GM21786 (cell line): ENCODE measurements around the gene TMEM223.
"Not testable (repeated sequence)": the region's sequence is repeated elsewhere in the genome, so short reads cannot be mapped to it uniquely, and the experiment has no call there.

Source experiments
- ATAC-seq: cut with Tn5 transposase; IDR thresholded peaks from one replicate; pipeline ENCODE4 v1.9.1; 2021; ENCODE audit not compliant: unreplicated experiment

TMEM223 gene, protein sequence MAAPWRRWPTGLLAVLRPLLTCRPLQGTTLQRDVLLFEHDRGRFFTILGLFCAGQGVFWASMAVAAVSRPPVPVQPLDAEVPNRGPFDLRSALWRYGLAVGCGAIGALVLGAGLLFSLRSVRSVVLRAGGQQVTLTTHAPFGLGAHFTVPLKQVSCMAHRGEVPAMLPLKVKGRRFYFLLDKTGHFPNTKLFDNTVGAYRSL

DNA sequence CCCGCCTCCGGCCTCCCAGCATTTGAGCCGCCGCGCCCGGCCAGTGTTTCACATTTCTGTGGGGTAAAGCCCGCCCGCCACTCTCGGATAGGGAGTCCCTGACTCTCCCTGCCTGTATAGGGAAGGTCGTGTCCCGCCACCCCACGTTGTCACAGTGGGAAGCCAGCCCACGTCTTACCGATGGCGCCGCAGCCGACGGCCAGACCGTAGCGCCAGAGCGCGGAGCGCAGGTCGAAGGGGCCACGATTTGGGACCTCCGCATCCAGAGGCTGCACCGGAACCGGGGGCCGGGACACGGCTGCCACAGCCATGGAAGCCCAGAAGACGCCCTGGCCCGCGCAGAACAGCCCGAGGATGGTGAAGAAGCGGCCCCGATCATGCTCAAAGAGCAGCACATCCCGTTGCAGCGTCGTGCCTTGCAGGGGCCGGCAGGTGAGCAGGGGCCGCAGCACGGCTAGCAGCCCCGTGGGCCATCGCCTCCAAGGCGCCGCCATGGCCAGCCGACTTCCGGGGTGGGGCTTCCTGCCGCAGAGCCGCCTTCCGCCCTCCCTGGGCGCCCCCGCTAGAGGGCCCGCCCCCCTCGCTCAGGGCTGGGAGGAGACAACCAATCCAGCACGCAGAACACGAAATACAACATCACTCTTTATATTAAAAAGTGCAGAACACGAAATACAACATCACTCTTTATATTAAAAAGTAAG lies at the start of gene TMEM223:
TMEM223 (minus strand) TSS at position 506 of the 701 bp plus-strand sequence; CDS start at position 494, 12 bp downstream.
- ATAC-seq, result peak; percentile 68

DNA sequence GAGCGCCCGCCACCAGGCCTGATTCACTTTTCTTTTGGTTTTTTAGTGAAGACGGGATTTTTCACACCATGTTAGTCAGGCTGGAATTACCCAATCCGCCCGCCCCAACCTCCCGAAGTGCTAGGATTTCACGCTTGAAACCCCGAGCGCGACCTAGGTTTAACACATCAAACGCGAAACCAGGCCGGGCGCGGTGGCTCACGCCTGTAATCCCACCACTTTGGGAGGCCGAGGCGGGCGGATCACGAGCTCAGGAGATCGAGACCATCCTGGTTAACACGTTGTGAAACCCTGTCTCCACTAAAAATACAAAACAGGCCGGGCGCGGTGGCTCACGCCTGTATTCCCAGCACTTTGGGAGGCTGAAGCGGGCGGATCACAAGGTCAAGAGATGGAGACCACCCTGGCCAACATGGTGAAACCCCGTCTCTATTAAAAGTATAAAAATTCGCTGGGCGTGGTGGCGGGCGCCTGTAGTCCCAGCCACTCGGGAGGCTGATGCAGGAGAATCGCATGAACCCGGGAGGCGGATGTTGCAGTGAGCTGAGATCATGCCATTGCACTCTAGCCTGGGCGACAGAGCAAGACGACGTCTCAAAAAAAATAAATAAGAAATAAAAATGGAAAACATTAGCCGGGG lies 49.0 kb upstream of the TMEM223 start:
- not testable (repeated sequence) for ATAC-seq

DNA sequence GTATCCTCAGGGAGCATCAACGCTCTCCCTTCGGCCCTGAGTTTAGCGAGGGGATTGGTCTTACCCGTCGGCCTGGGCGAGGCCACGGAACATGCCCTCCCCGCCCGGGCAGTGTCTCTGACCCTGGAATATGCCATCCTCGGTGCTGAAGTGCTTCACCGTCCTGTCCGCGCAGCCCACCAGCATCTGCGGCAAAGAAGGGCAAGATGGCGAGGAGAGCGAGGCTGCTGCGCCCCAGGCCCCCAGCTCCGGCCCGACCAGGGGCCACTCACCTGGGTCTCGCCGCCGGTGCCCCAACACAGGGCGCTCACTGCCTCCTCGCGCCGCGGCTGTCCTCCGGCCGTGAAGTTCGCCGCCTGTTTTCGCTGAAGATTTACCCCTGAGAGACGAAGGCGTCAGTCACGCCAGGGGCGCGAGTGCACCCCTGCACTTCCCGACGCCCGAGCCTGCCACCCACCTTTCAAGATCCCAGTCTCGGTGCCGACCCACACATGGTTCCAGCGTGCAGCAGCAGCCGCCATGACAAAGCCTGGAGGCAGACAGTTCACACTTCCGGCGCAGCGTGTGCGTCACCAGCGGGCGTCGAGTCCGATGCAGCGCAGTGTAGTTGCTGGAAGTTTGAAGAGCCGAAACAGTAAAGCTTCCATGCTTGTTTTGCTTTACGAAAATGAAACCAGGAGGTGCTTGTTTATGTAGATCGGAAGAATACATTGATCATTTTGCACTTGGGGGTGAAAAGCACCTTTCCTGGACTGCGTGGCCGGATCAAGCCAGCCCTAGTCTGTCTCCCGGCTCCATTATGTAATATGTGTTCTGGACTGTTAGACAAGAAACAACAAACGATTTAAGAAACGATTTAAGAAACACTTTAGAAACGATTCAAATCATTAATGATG lies 47.5 kb upstream of the TMEM223 start, which contains the start of gene WDR74:
WDR74 (minus strand) TSS at position 541 of the 896 bp plus-strand sequence; CDS start at position 521, 20 bp downstream.
- ATAC-seq, result peak; percentile 40

DNA sequence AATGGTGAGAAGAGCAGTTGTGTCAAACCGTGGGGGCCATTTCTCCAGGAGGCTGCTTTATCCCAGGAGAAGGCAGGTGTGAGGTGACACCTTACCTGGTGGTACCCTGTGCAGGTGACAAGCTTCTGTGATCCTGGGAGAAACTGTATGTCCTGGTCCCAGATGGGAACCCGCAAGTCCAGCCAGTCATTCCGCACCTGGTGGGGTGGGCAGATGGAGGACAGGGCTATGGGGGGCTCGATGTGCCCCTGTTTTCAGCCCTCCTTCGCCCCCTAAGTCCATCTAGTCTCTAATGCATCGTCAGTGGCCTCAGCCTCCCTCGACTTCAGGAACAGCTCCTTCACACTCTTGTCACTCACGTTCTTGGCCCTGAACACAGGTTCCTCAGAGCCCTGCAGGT lies 43.5 kb upstream of the TMEM223 start:
- ATAC-seq, result no peak

DNA sequence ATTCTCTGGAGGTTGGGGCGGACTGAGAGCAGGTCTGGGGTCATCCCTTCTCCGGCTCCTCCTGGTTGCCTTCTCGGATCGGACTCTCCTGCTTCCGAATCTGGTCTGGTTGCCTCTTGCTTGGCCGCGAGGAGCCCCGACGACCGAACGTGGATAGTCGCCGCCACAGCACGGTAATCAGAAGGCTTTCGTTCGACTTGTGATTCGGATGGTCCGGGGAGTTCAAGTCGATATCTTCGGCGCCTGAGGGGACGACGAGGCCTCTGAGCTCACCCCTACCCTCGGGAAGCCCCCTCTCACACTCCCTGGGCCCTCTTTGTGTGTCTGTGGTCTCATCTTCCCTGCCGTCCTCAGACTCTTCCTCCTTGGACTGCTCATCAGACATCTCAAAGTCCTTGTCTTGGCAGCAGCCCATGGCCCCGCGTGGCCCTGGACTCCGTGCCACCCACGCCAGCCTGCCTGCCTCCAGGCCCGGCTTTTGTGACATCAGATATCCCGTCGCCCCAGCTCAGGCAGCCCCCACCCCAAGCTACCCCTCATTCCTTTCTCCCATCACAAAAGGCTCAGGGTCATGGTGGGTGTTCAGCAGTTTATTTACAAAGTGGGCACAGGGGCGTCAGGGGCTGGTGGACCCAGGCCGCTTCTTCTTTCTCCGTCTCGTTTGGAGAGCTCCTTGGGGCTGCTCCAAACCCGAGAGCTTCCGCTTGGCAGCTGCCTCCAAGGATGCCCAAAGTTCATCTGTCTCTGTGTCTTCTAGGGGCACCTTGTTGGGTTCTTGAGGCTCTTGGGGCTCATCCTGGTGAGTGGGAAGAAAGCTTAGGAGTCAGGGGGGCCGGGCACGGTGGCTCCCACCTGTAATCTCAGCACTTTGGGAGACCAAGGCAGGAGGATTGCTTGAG lies 40.8 kb upstream of the TMEM223 start, which contains the start of gene TEX54:
TEX54 (minus strand) TSS at position 506 of the 899 bp plus-strand sequence.
- ATAC-seq, result no peak

DNA sequence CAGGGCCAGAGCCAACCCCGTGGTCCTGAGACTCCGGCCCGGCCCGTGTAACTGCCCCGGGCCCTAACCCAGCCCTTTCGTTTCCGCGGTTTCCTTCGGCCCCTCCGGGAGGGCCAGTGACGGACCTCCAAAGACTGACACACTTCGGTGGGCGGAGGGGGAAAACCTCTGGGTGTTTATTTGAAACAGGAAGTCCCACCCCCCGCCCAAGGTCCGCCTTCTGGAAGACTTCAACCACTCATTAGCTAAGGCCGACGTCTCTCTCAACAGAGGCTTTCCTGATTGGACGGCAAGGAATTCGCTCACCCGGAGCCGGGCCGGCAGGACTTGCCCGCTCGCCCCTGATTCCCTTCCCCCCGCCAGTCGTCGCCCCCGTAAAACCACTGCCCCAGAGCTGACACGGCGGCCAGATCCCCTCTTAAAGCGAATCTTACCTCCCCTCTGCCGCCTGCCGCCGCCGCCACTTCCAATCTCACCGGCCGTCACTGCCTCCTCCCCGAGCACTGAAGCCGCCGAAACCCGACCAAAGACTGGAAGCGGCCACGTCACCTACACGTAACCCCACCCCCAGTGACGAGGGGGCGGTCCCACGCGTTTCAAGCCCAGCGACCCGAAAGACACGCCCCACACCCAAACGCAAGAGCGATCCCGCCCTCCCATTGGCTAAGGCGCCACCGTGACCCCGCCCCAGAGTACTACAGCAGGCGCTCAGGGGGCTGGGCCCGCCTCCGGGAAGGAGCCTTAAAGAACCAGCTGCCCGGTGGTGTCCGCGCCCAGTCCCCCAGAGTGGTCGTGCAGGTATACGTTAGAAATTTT lies 39.9 kb upstream of the TMEM223 start, which contains the start of gene STX5:
STX5 (minus strand) TSS at position 532 of the 816 bp plus-strand sequence. CDS start 808 bp downstream, outside the sequence.
- peak; percentile 89 for ATAC-seq

DNA sequence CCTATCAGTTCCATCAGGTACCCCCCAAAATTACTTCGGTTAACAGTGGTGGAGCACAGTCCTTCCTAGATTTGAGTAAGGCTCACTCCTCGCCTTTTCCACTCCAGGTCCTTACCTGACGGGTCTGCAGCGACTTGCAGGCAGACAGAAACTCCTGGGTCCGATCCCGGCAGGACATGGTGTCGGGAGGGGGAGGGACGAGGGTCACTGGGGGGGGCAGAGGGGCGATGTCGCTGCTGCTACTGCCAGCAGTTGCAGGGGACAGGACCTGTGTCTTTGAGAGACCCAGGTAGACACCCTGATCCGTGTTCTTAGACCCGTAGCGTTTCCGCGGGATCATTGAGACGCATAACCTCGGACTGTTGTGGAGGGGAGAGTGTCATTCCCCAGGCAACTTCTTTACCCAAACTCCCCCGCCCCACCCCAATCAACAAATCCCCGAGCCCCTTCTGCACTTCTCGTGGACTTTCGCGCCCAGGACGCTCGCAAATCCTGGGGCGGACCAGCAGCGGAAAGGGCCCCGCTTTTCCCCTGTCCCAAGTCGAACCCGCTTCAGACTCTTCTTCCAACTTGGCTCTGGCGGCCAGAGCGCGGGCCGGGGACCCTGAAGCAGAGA lies 39.2 kb upstream of the TMEM223 start:
- peak; percentile 3 for ATAC-seq

DNA sequence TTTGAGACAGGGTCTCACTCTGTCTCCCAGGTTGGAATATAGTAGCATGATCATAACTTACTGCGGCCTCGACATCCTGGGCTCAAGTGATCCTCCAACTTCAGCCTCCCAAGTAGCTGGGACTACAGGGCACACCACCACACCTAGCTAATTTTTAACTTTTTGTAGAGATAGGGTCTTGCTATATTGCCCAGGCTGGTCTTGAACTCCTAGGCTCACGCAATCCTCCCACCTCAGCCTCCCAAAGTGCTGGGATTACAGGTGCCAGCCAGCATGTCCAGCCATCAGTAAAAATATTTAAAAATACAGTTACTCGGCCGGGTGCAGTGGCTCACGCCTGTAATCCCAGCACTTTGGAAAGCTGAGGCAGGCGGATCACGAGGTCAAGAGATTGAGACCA lies 36.3 kb upstream of the TMEM223 start:
- not testable (repeated sequence) for ATAC-seq

DNA sequence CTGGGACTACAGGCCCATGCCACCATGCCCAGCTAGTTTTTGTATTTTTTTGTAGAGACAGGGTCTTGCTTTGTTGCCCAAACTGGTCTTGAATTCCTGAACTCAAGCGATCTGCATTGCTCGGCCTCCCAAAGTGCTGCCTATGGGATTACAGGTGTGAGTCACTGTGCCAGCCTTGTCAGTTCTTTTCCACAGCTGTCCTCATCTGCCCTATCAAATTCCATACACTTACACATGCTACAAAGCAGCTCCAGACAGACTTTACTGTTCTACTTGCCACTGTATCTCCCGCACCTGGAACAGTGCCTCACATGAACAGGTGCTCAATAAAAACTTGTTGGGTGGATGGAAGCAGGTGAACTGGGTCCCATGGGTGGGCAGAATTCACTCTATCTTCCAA lies 31.9 kb upstream of the TMEM223 start:
- ATAC-seq, result no peak

DNA sequence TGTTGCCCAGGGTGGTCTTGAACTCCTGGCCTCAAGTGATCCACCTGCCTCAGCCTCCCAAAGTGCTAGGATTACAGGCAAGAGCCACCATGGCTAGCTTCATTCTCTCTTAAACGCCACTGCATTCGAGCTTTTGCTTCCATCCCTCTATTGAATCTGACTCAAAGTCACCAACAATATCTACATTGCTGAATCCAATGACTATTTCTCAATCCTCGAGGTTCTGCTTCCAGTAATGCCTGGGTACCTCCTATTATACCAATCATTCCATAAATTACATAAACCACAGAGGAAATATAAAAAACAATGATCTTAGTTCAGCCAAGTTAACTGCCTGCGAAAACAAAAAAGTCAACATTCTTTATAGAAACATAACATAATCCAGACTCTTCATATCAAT lies 25.3 kb upstream of the TMEM223 start:
- ATAC-seq, result no peak

DNA sequence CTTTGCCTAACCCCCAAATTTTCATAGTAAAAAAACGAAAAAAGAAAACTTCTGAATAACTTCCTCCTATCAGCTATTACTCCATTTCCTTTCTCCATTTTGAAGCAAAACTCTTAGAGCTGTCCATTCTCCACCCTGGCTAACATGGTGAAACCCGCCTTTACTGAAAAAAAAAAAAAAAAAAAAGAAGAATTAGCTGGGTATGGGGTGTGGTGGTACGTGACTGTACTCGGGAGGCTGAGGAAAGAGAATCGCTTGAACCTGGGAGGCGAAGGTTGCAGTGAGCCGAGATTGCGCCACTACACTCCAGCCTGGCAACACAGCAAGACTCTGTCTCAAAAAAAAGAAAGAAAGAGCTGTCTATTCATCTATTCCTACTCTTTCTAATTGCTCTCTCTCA lies 24.8 kb upstream of the TMEM223 start:
- ATAC-seq, result no peak

DNA sequence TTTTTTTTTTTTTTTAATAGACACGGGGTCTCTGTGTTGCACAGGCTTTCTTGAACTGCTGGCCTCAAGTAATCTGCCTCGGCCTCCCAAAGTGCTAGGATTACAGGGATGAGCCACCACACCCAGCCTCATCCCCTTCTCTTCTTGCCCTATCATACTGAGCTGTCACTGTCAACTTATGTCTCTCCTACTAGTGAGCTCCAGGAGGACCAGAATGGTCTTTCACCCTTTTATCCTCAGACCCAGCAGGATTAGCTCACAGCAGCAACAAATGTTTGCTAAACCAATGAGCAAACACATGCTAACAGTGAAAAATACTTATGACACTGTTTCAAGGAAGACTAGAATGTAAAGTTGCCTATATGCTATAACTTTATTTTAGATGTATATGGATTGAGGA lies 19.9 kb upstream of the TMEM223 start:
- no peak for ATAC-seq

DNA sequence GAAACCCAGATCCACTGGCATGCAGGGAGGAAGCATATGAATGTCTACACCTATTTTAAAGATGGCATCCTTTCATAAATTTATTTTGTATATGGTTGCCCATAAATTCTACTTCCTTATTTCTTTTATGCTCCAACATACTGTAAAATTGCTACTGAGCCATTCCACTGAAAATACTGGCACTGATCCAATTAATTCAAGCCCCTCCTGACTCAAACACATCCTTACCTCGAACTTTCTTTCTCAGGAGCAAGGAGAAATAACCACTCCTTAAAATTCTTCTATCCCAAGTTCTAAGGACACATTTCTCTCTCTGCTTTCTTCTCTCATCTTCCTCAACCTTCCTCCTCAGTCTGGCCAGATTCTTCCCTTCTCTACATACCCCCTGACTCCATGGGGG lies 18.9 kb upstream of the TMEM223 start:
- ATAC-seq, result no peak

DNA sequence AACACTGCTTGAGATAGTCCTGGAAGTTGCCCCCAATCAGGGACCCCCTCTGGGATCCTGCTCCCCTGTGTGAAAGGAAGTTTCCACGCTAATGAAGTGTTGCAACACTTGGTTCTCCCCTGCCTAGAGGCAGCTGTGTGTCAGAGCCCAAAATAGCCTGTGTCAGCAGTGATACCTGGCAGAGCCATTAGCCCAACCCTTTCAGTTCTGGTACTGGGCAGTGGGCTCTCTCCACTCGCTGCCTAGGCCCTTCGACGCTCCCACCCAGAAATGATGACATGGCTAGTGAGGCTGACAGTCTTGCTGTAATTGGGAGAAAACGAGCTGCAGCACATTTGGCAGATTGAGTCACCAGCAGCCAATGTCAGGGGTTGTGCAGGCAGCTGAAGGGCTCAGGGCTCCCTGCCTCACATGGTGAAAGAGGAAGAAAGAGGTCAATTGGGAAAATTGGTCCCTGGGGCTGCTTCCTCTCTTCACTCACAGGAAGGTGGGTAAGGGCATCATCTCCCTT lies 14.9 kb upstream of the TMEM223 start:
- ATAC-seq, result no peak

DNA sequence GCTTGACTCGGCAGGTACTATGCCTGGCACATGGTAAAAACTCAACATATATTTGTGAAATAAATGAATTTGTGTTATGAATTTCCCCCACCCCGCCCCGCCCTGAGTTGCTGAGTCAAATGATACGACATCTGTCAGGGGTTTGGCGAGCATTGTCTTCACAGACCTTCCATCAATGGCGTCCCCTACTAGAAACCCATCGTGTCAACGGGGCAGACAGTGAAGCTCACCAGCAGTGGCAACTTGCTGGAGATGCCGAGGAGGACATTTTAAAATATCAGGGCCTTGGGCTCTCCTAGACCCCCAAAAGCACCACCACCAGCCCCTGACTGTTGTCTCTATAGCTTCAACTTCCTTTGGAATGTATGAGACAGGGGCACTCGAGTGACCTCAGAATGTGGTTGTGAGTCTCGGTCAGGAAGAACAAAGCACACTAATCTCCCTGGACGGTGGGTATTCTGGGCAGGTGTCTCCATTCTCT lies 14.2 kb upstream of the TMEM223 start:
- no peak for ATAC-seq

DNA sequence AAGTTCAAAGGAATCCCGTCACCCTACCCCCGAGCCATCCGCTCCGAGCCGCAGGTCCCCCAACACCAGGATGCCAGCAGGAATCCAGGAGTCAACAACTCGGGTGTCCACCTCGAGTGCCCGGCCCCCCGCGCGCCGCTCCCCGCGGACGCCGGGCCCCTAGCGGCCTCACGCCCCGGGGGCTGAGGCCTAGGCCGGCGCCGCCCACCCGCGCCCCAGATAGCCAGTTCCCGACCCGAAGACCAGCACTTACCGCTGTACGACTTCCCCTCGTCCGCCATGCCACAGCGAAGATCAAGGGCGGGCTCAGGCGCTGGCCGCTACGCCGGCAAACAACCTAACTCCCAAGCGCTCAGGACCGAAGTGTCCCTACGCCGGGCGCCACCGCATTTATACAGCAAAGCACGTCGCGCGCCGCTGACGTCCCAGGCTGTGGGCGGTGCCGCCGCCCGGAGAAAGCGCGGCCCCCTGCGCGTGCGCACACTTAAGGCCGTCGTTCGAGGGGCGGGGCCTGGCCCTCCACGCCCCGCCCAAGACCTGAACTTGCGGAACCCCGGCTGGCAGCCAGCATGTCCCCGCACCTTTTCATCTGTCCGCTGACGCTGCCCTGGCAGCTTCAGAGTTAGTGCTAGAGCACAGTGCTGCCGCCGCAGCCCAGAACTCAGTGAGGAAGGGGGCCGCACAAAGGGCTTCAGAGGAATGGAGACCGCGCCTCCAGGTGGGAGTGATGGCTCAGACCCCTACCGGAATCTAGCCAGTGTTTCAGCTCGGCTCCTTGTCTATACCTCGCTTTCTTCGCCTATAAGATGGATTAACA lies 13.5 kb upstream of the TMEM223 start, which contains the start of gene NXF1:
NXF1 (minus strand) TSS at position 365 of the 817 bp plus-strand sequence; CDS start at position 281, 84 bp downstream.
- ATAC-seq, result peak; percentile 74
